Smooth muscle cell of the brain vasculature (primary cell): ENCODE results near the gene GABBR1.
A peak's percentile ranks its signal among the peaks of the same experiment; 100 is the strongest.

Experiments
- DNase-seq: peaks from one replicate; pipeline ENCODE4 v3.0.0-alpha.2; 2012; ENCODE audit warnings: low read depth, low spot score

GABBR1 gene

DNA sequence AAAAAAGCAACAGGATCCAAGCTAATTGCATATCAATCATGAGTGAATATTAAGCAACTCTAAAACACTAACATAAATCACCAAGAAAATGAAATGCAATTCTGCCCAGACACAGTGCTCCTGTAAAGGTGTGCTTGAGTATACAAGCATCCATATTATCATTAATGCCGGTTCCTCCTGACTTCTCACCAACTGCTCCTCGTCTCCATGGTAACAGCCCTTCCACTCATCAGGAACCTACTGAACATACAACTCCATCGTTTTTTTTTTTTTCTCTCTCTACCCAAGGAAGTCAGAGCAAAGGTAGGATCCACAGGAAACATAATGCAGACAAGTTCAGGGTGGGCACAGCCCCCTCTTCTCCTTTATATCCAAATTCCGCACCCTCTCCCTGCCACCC is 12.4 kb downstream of the GABBR1 start:
- DNase-seq = no peak

DNA sequence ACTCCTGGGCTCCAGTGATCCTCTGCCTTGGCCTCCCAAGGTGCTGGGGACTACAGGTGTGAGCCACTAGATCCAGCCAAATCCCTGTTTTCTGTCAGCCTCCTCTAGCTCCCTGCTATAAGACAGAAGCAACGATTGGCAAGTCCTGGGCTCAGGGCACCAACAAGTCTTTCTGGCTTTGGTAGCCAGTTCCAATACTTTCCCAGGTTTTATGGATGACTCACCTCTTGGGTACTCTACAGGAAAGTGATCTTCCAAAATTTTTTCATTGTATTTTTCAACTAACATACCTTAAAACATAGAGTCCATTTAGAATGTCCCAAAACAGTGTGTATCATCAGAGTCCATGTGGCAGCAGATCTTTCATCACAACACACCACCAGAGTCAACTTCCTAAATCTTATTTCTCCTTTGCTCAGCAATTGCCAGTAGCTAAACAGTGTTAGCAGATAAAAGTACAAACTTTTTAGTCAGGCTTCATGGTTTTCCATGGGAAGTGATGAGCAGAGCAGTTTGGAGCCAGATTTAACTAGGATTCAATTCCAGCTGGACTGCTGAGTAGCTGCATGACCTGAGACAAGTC is 13.3 kb downstream of the GABBR1 start:
- DNase-seq = no peak

DNA sequence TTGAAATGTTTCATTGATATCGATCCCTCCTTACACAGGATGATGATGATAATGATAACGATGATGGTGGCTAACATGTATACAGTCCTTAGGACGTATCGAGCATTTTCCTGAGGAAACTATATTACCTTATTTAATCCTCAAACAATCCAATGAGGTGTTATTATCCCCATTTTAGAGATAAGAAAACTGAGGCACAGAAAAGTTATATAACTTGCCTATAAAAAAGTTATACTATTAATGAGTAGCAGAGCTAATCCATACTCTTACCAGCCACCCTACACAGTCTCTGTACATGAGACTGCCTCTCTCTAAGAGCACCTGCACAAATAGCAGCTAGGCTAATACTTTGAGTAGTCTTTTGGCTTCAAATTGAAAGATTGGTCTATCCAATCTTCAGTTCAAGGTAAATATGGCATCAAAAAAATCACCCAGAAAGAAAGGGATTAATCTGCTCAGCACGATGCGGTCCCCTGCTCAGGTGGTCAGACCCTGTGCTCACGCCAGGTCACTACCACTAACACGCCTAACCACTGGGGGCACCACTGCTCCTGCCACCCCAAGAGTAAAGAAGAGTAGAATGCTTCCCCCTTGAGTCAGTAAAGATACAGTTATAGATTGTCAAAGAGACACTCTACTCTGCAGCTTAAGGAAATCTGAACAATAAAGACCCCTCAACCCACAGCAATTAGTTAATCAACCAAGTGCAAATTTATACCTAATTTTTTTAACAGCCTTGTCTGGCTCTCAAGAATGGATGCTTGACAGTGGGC is 15.0 kb downstream of the GABBR1 start:
- DNase-seq = no peak

DNA sequence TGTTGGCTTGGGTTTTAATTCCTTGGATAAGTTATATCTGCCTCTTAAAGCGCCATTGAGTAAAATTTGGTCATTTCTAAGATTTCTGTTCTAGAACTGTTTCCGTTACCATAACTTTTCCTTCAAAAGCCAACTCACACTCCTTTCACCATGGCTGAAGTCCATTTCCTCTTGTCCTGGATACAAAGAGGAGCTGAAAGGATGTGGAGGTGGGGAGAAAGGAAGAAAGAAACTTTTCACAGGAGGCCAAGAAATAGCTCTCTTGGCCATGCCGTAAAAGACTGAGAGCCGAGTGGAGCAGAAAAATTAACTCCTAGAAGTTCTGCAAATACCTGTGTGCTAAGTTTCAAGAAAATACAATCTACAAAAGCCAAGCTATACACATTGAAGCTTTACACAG is 21.6 kb downstream of the GABBR1 start:
- no peak for DNase-seq

DNA sequence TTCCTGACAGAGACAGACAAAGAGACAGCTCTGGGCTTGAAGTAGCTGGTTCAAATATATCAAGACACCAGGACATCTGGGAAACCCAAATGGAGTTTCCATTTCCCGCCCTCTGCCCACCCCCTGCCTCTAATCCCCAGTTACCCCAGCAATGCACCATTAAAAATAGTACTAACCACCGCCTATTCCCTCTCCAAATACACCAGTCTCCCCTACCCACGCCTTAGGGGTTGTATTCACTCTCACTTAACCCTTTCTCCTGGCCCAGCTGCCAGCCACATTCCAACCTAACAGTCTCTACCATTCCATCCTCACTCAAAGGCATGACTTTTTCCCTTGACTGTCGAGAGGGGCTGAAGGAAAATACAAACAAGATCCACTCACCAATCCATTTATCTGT is 22.4 kb downstream of the GABBR1 start:
- DNase-seq = no peak

DNA sequence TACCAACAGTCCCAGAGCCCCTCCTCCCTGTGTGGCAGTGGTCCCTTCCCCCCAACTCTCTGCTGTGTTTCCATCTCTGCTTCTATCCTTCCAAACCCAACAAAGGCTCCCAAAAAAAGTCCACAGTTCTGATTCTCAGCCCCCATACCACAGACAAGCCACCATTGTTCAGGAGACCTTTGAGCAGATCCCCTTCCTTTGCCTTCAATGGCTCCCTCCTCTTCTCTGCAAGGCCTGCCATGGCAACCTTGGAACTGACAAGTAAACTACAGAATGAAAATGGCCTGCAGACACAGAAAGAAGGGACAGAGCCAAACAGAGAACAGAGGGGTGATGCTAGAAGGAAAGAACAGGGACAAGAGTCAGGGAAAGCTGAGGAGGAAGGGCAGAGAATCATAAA is 24.9 kb downstream of the GABBR1 start:
- DNase-seq = no peak

DNA sequence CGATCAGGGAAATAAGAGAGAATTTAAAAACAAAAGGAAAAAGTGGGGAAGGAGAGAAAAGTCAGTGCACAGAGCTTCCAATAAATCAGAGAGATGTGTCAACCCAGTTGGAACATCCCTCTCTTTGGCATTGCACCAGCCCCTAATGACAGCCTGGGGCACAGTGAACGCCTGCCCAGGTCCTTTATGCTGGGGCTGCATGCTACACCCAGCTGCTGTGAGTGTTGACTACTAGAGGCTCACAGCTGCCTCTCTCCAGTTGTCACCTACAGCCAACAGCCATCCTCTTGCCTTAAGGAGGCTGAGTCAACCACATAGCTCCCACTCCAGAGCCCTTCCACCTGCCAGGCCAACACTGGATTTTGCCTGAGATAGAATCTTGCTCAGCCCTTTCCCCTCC is 29.1 kb downstream of the GABBR1 start:
- DNase-seq = no peak

DNA sequence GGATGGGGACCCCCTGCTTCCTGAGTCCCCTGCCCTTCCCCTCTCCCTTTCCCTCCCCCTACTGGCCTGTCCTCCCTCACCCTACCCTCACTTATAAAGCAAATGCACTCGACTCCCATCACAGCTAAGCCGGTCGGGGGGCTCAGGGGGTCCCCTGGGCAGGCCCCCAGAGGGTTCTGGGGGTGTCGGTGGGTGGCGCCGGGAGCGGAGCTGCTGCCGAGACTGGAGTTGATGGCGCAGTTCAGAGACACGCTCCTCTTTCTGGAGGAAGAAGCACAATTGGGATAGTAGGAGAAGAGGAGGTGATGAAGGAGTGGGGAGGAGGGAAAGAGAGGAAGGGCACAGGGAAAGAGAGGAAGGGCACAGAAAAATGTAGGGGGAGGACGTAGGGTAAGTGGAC is 29.5 kb downstream of the GABBR1 start:
- no peak for DNase-seq

DNA sequence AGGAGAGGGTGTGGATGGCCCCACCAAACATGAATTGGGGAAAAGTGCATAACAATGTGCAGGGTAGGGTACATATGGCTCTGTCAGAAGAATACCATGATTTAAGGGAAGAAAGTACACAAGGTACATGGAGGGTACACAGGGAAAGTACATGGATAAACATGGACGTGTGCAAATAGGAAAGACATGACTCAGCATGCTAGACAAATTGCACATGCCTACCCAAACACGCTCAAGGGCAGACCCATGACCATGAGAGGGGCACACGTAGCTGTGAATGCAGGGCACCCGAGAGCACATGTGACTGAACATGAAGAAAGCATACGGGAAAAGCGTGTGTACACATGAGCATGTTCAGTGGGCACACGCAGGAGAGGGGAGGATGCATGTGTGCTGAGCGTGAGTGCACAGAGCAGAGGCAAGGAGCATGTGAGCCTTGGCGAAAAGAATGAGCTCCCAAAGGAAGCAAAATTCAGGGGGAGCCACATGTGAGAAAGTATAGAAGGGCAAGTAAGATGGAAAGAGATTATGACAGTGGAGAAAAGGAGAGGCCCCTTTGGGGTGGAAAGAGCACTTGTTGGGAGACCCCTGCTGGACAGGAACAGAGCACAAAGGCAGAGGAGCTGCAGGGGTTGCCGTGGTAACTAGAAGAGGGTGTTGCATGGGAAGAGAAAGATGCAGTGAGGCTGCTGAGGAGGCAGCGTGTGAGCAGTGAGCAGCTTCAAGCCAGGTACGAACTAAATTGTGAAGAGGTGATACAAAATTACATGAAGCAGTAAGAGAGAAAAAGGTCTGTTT is 30.2 kb downstream of the GABBR1 start:
- no peak for DNase-seq

DNA sequence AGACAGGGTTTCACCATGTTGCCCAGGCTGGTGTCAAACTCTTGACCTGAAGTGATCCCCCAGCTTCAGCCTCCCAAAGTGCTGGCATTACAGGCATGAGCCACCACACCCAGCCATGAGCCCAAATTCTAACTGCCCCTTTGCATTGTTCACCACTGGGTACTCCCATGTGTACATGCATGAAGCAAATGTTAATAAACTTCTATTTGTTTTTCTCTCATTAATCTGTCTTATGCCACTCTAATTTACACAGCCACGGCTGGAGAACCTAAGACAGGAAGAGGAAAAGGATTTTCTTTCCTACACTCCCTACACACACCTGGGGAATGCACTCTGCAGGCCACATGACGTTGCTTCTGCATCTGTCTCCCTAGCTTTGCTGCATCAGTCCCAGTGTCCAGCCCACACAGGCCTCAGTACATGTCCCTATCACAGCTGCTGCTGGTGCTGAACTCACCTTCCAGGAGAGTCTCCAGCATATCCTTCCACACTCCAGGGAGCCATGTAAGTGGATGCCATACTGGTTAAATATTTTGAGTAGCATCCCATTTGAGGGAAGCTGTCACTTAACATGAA is 34.7 kb downstream of the GABBR1 start:
- DNase-seq = no peak

DNA sequence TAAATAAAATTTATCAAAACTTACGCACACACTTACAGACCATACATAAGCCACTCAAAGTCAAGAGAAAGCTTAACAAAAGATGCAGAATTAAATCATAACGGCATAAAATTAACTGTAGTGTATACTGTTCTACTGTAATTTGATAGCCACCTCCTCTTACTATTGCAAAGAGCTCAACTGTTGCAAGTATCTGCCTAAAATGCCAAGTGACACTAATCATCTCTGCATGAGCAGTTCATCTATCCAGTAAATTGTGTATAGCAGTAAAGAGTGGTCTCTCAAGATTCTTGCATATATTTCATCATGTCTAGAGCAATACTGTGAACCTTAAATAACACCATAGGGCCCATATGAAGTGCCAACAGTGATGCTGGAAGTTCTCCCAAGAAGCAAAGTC is 35.8 kb downstream of the GABBR1 start:
- no peak for DNase-seq

DNA sequence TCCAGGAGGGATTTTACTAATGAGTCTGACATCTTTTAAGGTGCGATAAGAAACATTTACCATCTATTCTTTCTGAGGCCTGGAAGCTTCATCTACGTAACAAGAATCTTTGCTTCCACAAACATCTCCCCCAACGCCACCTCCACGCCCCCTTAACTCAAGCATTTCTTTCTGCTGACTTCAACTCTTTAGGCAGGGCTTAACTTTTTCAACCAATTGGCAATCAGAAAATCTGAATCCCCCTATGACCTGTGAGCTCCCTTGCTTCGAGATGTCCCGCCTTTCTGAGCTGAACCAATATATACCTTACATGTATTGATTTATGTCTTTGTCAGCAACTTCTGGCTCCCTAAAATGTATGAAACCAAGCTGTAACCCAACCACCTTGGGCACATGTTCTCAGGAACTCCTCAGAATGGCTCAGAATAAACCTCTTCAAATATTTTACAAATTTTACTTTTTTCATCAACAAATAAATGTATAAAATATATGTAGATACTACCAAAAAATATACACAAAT is 36.5 kb downstream of the GABBR1 start:
- DNase-seq = no peak

DNA sequence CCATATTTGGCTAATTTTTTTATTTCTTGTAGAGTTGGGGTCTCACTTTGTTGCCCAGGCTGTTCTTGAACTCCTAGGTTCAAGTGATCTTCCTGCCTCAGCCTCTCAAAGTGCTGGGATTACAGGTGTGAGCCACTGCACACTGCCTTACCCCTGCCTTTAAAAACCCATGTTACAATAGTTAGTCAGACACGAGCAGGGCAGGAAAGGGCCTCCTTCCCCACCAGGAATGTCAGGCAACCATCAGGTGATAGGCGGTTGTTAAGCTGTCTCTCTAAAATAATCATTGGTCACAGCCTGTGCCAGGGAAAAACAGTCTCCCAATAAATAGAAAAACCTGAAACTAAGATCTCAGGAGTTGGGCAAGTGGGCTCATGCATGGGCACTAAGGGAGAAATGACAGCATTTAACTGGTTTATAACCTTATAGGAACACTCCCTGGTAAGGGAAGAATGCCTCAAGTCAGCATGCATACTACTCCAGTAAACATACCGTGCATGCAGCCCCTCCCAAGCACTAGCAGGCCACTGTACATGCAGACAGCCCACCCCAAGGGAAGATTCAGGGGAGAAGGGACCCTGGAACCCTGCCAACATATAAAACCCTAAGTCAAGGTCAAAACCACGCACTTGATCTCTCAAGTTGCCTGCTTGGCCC is 39.7 kb downstream of the GABBR1 start:
- DNase-seq = no peak

DNA sequence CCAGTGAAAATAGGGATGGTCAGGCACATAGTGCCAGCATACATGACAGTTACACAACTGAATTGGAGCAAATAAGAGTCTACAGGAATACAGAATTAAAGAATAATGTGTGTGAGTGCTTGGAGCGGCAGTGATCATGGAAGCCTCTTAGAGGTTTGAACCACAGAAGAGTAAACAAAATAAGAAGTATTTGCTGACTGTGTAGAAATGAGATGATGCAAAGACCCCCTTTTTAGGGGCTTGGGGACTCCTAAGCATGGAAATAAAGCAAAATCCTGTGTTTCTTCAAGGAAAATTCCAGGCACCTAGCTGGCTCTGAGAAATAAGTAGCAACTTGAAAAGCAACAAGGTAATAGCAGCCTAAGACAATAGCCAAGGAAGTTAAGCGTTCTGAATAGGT is 41.3 kb downstream of the GABBR1 start:
- DNase-seq = no peak

DNA sequence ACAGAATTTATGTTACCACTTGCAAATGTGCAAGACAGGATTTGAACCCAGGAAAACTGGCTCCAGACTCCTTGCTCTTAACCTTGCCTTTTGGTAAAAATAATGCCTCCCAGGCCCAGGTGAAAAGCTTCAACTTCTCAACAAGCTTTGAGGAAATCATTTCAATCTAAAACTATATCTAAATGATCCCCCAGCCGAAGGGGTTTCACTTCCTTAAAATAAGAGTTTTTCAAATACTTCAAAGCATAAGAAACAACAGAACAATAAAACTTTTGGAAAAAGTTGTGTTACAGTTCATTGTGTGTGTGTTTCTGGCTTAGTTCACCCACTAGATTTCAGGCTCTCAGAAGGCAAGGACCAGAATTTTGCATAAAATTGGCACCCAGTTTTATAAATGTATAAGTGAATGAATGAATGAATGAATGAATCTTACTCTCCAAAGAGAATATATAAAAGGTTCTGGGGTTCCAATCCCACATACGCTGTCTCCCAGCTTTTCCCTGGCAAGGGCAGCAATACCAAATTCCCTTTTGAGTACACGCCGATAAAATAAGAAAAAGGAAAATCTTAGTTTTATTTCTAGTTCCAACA is 42.7 kb downstream of the GABBR1 start:
- no peak for DNase-seq

DNA sequence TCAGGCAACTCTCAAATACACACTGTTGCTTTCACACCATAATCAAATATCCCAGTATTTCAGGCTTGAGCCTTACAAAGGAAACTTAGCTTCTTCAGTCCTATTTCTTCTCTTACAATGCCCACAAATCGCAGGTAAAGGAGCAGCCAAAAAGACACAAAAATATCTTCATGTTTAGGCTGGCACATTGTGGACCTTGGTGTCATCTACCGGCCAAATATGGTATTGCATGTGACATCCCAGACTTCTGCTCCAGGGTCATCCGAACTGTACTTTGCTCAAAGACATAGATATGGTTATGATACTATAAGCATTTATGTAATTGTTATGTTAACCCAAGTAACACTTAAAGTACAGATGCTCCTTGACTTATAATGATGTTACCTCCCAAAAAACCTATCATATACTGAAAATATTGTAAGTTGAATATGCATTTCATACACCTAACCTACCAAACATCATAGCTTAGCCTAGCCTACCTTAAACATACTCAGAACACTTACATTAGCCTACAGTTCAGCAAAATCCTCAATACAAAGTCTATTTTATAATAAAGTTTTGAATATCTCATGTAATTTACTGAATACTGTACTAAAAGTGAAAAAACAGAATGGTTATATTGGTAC is 43.4 kb downstream of the GABBR1 start:
- peak; percentile 15 for DNase-seq

DNA sequence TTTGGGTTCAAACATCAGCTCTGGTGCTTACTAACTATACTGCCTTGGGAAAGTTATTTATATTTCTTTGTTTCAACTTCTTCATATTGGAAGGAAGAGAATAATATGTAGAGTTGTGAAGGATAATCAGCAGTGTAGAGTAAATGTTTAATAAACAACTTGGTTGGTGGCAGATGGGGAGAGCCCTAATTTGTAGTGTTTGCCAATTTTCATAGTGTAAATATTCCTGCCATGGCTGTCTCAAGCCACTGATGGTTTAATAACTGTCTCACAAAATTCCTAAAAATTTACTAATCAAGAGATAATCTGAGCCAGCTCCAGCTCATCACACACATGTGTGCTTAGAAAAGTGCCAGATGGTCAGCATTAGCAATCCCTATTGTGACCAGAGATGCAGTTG is 48.2 kb downstream of the GABBR1 start, which contains the start of gene OR2H2:
Gene OR2H2 (plus strand): TSS at position 301 of the 400 bp plus-strand sequence. CDS start 2,824 bp downstream, outside the sequence.
- no peak for DNase-seq

DNA sequence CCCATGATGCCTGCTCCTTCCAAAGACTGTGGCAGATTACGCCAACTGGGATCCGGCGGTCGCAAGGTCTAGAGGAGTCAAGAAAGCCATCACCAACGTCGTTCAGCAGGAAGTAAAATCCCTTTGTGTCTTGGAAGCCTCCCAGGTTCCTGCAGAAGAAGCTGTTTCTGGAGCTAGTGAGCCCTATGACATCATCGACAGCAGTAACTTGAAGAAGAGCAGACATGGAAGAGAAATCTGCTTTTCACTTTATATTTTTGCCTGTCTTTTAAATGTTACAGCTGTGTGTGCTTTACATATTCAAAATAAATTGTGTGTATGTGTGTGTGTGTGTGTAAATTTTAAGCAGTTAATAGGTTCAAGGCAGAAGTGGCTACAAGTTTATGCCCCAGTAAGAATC is 55.4 kb downstream of the GABBR1 start:
- DNase-seq = no peak

DNA sequence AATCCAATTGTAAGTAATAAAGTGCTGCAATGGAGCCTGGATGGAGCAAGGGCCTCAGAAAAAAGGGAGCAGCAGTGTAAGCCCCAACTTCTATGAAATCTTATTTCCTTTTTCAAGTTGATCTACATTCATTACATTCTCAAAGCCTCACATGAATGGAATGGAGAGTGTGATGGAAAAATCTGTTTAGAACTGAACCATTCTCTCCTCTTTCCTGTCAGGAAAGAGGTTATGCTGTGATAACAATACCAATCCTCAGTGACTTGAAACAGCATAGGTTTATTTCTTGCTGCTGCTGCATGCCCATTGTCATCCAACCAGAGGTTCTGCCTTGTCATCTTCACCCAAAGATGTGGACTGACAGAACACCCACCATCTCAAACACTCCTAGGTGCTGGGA is 56.9 kb downstream of the GABBR1 start:
- DNase-seq = no peak

DNA sequence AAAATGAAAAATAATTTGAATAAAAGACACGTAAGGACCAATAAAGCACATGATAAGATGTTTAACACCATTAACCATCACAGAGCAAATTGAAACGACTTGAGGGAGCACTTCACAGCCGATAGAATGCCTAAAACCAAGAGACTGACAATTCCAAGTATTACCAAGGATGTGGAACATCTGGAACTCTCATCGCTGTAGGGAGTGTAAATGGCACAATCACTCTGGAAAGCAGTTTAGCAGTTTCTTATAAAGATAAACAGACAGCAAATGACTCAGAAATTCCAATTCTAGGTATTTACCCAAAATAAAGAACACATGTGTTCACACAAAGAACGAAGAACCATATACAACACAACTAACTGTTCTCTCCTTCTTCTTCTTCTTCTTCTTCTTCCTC is 65.0 kb downstream of the GABBR1 start:
- DNase-seq = no peak

DNA sequence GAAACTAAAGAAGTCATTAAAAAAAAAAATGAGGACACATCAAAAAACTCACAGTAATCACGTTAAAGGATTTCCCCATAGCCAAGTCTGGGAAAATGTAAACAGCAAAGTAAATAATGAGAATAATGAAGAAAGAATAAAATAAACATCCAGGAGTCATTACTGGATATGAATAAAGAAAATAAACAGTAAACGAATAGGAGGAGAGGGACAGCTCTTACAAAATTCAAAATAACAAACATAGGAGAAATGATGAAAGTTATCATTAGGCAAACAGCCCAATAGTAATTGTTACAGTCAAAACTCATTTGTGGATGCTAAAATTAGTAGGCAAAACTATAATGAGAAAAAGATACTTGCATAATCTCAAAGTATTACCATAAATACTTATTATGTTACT is 65.4 kb downstream of the GABBR1 start:
- no peak for DNase-seq
